Measurements from ENCODE around the gene GALK2.

The GALK2 gene

DNA sequence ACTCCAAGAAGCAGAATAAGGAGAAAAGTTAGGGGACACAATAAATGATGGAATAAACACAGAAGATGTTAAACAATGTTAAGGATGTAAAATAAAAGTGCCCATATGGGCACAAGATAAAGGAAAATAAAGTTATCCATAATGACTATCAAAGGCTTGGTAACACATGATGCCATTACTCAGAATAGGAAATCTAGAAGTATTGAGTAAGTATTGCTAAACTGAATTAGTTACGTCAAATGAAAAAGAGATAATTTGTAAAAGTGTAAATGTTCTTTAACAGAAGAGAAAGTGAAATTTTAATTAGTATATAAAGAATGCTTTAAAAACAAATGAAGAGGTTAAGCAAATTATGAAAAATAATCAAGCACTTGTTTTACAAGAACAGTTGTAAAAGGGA, 21.3 kb upstream of the GALK2 start:
- DNase-seq (ENCODE audit: low read depth) = no peak
- TF ChIP-seq, protein P1, sequence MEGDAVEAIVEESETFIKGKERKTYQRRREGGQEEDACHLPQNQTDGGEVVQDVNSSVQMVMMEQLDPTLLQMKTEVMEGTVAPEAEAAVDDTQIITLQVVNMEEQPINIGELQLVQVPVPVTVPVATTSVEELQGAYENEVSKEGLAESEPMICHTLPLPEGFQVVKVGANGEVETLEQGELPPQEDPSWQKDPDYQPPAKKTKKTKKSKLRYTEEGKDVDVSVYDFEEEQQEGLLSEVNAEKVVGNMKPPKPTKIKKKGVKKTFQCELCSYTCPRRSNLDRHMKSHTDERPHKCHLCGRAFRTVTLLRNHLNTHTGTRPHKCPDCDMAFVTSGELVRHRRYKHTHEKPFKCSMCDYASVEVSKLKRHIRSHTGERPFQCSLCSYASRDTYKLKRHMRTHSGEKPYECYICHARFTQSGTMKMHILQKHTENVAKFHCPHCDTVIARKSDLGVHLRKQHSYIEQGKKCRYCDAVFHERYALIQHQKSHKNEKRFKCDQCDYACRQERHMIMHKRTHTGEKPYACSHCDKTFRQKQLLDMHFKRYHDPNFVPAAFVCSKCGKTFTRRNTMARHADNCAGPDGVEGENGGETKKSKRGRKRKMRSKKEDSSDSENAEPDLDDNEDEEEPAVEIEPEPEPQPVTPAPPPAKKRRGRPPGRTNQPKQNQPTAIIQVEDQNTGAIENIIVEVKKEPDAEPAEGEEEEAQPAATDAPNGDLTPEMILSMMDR (IDR thresholded peaks at IDR 0.05; ENCODE audit: low read length, missing control alignments) = no peak
- no peak overlapping the region for H3K4me3 ChIP-seq (replicated peaks; ENCODE audit: low read depth, low read length)

DNA sequence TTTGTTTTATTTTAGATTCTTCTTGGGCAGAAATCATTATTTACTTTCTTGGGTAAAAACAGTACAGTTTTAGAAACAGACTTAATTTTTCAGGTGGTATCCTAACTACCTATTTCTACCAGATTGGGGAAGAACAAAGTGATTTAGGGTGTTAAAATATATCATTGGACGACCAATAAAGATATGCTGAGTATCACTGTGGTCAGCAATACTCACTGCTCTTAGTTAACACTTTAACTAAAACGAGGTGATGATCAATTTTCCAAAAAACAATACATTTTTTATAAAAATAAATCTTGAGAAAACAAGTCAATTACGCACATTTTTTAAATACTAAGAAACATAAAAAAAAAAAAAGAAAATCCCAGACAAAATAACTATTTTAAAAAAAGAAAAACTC, 18.2 kb upstream of the GALK2 start:
- TF ChIP-seq, protein P1 (IDR thresholded peaks at IDR 0.05; ENCODE audit: low read length, missing control alignments) = no peak
- H3K4me3 ChIP-seq (replicated peaks; ENCODE audit: low read depth, low read length) = no peak overlapping the region
- no peak for DNase-seq (ENCODE audit: low read depth)

DNA sequence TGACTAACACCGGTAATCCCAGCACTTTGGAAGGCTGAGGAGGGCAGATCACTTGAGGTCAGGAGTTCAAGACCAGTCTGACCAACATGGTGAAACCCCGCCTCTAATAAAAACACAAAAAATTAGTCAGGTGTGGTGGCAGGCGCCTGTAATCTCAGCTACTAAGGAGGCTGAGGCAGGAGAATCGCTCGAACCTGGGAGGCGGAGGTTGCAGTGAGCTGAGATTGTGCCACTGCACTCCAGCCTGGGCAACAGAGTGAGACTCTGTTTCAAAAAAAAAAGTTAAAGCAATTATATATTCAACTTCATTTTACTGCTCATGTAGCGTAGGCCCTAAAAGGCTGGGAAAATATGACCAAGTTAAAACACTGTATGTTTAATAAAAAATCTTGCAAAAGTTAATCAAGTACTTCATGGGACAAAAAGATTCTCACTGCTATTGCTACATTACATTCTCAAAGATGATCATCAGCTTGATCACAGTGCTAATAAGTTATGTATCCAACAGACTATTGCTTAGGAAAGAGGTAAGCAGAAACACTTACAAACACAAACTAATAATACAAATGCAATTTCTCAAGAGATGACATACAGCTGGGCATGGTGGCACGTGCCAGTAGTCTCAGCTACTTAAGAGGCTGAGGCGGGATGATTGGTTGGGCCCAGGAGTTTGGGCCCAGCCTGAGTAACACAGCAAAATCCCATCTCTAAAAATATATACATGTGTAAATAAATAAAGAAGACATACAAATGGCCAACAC, 17.3 kb upstream of the GALK2 start:
- no peak for DNase-seq (ENCODE audit: low read depth)
- no peak overlapping the region for H3K4me3 ChIP-seq (replicated peaks; ENCODE audit: low read depth, low read length)
- TF ChIP-seq, protein P1 (IDR thresholded peaks at IDR 0.05; ENCODE audit: low read length, missing control alignments) = no peak

DNA sequence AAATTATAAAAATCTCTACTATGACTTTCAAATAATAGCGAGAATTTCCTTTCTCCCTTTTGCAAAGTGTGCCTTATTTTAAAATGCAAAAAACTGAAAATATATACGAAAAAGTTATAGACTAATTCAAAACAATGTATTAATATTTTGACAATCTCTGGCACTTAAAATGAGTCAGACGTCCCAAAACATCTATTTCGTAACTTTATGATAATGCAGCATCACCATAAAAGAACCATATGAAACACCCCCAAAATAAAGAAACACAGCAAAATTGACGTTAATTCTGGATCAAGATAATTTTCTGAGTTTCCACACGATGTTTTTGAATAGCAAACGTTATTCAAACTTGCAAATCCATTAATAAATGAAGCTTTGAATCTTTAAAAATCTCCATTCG, 15.7 kb upstream of the GALK2 start:
- TF ChIP-seq, protein P1 (IDR thresholded peaks at IDR 0.05; ENCODE audit: low read length, missing control alignments) = no peak
- DNase-seq (ENCODE audit: low read depth) = peak; percentile 27
- peak overlapping the region; percentile 100 for H3K4me3 ChIP-seq (replicated peaks; ENCODE audit: low read depth, low read length)

DNA sequence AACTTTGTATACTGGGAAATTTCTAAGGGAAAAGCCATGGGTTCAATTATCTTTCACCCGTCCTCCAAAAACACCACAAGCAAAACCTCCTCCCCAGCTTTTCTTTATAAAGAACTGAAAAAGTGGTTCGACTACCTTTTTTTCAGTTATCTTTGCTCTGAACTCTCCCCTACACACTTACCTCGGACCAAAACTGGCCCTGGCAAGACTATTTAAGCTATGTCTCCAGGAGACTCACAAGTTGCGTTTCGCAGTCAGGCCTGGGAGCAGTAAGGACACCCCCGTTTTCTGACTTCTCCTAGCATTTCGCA, 15.3 kb upstream of the GALK2 start:
- TF ChIP-seq, protein P1 (IDR thresholded peaks at IDR 0.05; ENCODE audit: low read length, missing control alignments) = no peak
- peak; percentile 13 for DNase-seq (ENCODE audit: low read depth)
- H3K4me3 ChIP-seq (replicated peaks; ENCODE audit: low read depth, low read length) = peak overlapping the region; percentile 100

DNA sequence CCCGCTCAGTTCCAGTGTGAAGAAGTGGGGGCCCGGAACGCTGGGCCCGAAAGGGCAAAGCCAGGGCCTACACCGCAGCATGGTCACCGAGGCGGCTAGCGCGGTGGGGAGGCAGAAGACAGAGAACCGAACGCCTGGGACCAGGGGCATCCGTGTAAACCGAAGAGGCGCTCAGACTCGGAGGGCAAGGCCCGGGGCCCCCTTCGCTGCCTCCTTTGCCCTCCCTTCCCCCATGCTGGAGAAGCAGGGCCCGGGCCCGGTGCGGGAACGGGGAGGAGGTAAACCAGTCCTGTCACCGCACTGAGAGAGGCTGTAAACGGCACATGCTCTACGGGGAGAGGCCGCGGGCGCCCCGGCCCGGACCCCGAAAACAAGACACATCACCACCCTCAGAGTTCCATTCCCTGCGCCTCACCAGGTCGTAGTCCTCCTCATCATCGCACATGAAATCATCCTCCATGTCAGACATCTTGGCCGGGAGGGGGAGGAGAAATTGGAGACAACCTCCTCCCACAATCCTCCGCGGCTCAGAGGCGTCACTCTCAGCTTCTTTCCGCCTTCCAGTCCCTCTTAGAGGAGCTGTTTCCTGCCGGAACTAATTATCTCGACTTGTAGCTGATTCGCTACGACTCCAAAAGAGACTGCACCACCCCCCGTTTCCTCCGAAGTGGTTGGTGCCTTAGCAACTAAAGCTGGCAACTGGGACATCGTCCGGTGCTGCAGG, 14.8 kb upstream of the GALK2 start, which contains the start of gene COPS2:
COPS2 (minus strand) TSS at position 490 of the 724 bp plus-strand sequence; CDS start at position 469, 21 bp downstream.
- peak within 1 kb of the TSS; percentile 100 for H3K4me3 ChIP-seq (replicated peaks; ENCODE audit: low read depth, low read length)
- DNase-seq (ENCODE audit: low read depth) = peak; percentile 99
- TF ChIP-seq, protein P1 (IDR thresholded peaks at IDR 0.05; ENCODE audit: low read length, missing control alignments) = no peak

All from fibroblast of pulmonary artery (primary cell).